AG08395 (cell line): ENCODE measurements around the gene ZBTB49.
A peak's percentile ranks its signal among the peaks of the same experiment; 100 is the strongest.
"Not testable (repeated sequence)": the region's sequence is repeated elsewhere in the genome, so short reads cannot be mapped to it uniquely, and the experiment has no call there.

Experiments
- DNase-seq: peaks from one replicate; pipeline ENCODE4 v3.0.0; 2012; ENCODE audit warnings: mixed read lengths, low spot score

Gene ZBTB49

GRCh38 chr4:4326166-4326565 is 36.1 kb downstream of the ZBTB49 start:
- no peak for DNase-seq

- peak; percentile 18 for DNase-seq
Observed at GRCh38 chr4:4327652-4328121, 37.6 kb downstream of the ZBTB49 start.

- no peak for DNase-seq
Observed at GRCh38 chr4:4328206-4328605, 38.2 kb downstream of the ZBTB49 start.

- no peak for DNase-seq
Observed at GRCh38 chr4:4328840-4329239, 38.8 kb downstream of the ZBTB49 start.

GRCh38 chr4:4329496-4329895 is 39.4 kb downstream of the ZBTB49 start:
- DNase-seq, result no peak

GRCh38 chr4:4330794-4331193 is 40.7 kb downstream of the ZBTB49 start:
- DNase-seq, result no peak

- no peak for DNase-seq
Observed at GRCh38 chr4:4332529-4332928, 42.5 kb downstream of the ZBTB49 start.

GRCh38 chr4:4333265-4333706 is 43.2 kb downstream of the ZBTB49 start:
- DNase-seq, result peak; percentile 96

GRCh38 chr4:4334798-4335520 is 44.9 kb downstream of the ZBTB49 start:
- DNase-seq, result peak; percentile 22

- no peak for DNase-seq
Observed at GRCh38 chr4:4338210-4339001, 48.4 kb downstream of the ZBTB49 start.

- DNase-seq, result no peak
Observed at GRCh38 chr4:4339504-4340085, 49.5 kb downstream of the ZBTB49 start.

GRCh38 chr4:4341861-4342650 is 52.0 kb downstream of the ZBTB49 start:
- no peak for DNase-seq

- no peak for DNase-seq
Observed at GRCh38 chr4:4343038-4343437, 53.0 kb downstream of the ZBTB49 start.

- no peak for DNase-seq
Observed at GRCh38 chr4:4344915-4345527, 55.0 kb downstream of the ZBTB49 start.

- no peak for DNase-seq
Observed at GRCh38 chr4:4347585-4347984, 57.5 kb downstream of the ZBTB49 start.

GRCh38 chr4:4348585-4348984 is 58.5 kb downstream of the ZBTB49 start:
- DNase-seq, result not testable (repeated sequence)

- DNase-seq, result no peak
Observed at GRCh38 chr4:4349867-4350266, 59.8 kb downstream of the ZBTB49 start.

- no peak for DNase-seq
Observed at GRCh38 chr4:4350909-4351308, 60.9 kb downstream of the ZBTB49 start.

- DNase-seq, result no peak
Observed at GRCh38 chr4:4355302-4355701, 65.3 kb downstream of the ZBTB49 start.

GRCh38 chr4:4356106-4357041 is 66.3 kb downstream of the ZBTB49 start:
- DNase-seq, result no peak
